Cardiac septum (tissue), 1 donor: ENCODE results near the gene EPHA8. TPM values are rescaled to one million over a fixed set of nuclear protein-coding genes. Genes with fewer than 3 reads are reported as not detected.
A peak's percentile ranks its signal among the peaks of the same experiment; 100 is the strongest.

Experiments used
- DNase-seq: peaks from one replicate; pipeline ENCODE4 v3.0.0-alpha.2; 2020; ENCODE audit warnings: low spot score
- intact Hi-C: fragments of 100-400 bp; cut with DNase I; formaldehyde crosslinking; loops from one replicate; pipeline ENCODE4 v1.14.0; 2022
- total RNA-seq: library from RNA; stranded (reverse); fragmentation: NEBNext Ultra II Directional; extraction: Animal tissue kit (Norgen Biotek cat#: 25700); gene quantifications from one replicate; pipeline ENCODE4 v1.2.1, GENCODE V29; 2021
- donor health status: DM: no; HTN: no; CAD: no.

Gene EPHA8
- total RNA-seq, 1 donor from 2014 or later, result not detected

DNA sequence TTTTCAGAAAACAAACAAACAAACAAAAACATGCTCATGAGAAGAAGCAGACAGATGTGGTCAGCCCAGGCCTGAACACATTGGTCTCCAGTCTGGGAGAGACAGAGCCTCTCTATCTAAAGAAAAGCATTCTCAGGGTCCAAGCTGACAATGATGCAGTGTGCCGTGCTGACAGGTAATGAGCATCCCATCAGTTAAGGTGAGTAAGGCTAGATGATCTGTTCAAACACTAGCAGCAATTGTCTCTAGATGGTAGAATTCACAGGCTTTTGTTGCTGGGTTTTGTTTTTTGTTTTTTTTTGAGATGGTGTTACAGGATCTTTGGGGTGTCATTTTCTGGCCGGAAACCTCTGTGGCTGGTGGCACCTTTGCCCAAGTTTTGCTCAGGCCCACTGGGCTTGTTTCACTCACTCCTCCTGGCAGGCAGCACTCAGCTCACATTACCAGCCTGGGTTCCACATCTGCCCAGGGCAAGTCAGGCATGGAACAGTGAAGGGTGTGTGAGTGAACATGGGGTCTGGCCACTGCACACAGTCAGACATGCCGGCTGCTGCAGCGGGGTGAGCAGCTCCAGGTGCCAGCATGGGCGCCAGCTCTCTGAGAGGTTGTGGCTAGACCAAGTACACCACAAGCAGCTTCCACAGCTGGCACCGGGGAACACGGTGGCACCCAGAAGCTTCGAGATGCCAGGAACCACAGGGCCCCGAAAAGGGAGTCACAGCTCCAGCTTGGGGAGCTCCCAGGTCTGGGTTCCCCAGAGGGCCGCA lies 70.6 kb downstream of the EPHA8 start:
- intact Hi-C loops, result no loop called here
- DNase-seq, result no peak

DNA sequence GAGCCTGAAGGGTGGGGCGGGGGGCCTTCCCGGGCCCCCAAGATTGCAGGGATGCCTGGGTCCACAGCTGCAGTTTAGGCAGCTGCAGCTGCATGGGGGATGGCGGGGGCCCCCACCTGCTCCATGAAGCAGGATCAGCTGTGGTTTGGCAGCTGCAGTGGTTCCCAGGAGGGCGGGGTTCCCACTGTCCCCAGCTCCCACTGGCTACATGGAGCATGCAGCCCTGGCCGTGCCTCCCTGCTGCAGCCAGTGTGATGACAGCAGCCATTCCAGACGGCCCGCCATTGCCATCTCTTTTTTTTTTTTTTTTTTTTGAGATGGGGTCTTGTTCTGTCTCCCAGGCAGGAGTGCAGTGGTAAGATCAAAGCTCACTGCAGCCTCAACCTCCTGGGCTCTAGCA lies 72.1 kb downstream of the EPHA8 start:
- DNase-seq, result no peak
- intact Hi-C loops, result no loop called here

DNA sequence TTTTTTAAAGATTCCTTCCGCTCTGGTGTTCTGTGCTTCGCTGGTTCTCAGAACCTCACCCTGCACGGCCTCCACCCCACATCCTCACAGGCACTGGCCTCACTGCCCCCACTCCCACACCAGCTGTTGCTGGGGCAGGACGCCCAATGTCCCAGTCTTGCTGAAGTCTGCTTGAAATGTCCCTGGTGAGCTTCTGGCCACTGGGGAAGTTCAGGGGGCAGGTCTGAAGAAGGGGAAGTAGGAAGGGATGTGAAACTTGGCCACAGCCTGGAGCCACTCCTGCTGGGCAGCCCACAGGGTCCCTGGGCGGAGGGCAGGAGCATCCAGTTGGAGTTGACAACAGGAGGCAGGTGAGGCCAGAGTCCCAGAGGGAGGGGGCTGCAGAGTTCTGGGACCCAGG lies 73.1 kb downstream of the EPHA8 start, which contains the start of gene C1QA:
Gene C1QA, plus strand, starts transcription at position 276 of the 400 bp plus-strand sequence. CDS start 989 bp downstream, outside the sequence.
- intact Hi-C loops, result no loop called here
- DNase-seq, result no peak

DNA sequence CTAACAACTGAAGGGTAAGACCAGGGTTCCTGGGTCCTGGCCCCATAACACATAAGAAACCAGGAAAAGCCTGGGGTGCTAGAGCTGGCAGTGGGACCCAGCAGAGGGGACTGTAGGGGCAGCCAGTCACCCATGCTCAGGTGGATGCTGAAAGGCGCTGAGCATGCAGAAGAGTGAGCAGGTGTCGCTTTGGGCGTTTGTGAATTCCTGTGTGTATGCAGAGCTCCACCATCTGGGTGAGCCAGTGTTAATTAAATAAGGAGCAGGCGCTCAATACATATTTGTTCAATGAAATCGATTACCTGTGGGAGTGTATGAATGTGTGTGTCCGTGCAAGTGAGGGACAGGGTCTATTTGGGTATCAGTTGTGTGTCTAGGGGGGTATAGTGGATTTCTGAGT lies 73.6 kb downstream of the EPHA8 start:
- no peak for DNase-seq
- intact Hi-C loops, result no loop called here

DNA sequence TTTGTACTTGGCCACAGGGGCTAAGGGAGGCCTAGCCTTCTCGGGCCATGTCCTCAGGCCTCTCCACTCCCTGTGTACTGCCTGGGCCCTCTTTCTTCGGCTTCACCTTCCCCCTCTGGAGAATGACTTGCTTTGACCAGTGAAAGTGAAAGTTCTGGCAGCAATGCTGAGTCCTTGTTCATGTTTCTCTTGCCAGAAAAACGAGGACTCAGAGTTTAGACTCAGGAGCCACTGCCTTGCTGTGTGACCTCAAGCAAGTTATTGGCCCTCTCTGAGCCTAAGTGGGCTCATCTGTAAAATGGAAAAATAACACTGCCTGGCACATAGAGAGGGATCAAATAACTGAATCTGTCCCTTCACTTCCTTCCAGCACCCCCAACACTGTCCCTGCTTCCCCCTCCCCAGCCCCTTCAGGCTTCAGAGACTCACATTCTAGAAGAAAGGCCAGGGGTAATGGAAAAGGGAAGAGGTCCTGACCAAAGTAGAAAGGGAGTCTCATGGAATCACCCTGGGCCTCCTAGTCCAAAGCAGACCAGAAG lies 74.7 kb downstream of the EPHA8 start:
- intact Hi-C loops, result no loop called here
- no peak for DNase-seq

DNA sequence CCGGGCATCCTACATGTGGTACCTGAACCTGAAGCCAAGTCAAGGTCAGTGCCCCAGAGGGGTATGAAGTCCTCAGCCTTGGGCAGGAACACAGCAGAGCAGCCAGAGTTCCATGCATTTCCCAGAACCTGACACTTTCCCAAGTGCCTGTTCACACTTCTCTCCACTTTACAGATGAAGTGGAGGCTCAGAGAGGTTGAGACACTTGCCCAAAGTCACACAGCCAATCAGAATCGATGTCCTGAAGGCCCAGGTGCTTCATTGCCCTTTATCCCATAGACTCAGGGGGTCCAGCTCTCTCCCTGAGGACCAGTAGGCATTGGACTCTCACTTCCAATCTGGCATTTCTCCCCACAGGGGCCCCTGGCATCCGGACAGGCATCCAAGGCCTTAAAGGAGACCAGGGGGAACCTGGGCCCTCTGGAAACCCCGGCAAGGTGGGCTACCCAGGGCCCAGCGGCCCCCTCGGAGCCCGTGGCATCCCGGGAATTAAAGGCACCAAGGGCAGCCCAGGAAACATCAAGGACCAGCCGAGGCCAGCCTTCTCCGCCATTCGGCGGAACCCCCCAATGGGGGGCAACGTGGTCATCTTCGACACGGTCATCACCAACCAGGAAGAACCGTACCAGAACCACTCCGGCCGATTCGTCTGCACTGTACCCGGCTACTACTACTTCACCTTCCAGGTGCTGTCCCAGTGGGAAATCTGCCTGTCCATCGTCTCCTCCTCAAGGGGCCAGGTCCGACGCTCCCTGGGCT lies 75.4 kb downstream of the EPHA8 start:
- intact Hi-C loops, result no loop called here
- DNase-seq, result no peak

DNA sequence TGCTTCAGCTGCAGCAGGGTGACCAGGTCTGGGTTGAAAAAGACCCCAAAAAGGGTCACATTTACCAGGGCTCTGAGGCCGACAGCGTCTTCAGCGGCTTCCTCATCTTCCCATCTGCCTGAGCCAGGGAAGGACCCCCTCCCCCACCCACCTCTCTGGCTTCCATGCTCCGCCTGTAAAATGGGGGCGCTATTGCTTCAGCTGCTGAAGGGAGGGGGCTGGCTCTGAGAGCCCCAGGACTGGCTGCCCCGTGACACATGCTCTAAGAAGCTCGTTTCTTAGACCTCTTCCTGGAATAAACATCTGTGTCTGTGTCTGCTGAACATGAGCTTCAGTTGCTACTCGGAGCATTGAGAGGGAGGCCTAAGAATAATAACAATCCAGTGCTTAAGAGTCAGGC lies 76.0 kb downstream of the EPHA8 start:
- intact Hi-C loops, result no loop called here
- no peak for DNase-seq

DNA sequence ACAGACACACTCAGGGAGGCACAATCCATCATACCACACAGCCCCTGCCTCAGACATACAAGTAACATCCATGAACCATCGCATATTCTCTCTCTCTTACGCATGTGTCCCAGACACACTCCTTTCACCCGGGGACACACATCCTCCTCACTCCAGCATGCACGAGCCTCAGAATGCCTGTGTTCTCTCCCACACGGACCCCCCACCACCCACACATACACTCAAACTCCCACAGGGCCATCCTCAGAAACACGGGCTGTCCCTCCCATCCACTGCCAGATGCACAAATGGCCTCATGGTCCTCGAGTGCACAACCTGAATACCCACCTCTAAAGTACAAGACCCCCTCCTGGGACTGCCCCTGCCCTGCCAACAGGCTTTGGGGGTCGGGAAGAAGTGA lies 78.0 kb downstream of the EPHA8 start:
- intact Hi-C loops, result loop anchor here (5.0 to 10.0 kb wide), 2 partner anchors 114 to 526 kb away; no protein-coding TSS in a partner anchor
- DNase-seq, result no peak

DNA sequence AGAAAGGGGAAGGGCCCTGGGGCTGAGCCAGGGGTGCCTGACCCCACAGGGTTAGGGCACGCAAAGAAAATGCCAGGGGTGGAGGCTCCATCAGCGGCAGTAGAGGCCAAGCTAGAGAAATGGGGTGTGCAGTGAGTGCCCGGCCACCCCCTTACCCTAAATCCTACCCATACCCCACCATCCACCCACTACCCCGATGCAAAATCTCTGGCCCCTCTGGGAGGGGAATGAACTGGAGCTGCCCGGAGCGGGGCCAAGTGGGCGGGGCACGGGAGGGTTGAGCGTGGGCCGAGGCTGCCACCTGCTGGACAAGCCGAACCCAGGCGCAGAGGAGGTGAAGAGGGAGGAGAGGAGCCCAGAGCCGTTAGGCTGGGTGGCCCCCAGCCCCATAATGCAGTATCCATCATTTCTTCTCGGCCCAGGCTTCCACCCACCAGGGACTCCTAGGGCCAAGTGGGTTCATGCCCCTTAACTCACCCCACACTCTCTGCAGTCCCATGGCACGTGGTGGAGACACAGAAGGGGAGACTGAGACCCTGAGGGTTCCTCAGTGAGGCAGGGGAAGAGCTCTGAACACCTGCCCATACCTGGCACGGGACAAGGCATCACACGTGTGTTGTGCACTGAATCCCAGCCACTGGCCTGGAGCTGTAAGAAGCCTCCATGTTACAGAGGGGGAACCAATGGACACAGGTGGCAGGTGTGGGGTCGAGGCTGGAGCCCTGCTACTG lies 78.8 kb downstream of the EPHA8 start:
- DNase-seq, result peak; percentile 87
- intact Hi-C loops, result loop anchor here (1.0 to 10.0 kb wide), 3 partner anchors 115 to 527 kb away; no protein-coding TSS in a partner anchor

DNA sequence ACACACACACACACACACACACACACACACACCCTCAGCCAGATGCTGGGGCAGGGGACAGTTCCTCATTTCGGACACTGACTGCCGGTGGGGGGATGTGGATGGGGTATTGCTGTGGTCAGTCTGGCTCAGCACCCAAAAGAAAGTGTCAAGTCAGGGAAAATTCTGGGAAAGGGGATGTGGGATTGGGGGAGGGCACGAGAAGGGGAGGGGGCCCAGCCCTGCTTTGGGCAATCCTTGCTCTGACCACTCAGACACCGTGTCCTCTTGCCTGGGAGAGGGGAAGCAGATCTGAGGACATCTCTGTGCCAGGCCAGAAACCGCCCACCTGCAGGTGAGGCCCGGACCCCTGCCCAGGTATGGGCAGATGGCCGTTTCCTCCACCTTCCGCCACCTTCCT lies 80.1 kb downstream of the EPHA8 start, which contains the start of gene C1QC:
Gene C1QC, plus strand, starts transcription at position 253 of the 400 bp plus-strand sequence. CDS start 391 bp downstream, outside the sequence.
- intact Hi-C loops, result loop anchor here (5.0 to 10.0 kb wide), 2 partner anchors 116 to 529 kb away; no protein-coding TSS in a partner anchor
- DNase-seq, result no peak

DNA sequence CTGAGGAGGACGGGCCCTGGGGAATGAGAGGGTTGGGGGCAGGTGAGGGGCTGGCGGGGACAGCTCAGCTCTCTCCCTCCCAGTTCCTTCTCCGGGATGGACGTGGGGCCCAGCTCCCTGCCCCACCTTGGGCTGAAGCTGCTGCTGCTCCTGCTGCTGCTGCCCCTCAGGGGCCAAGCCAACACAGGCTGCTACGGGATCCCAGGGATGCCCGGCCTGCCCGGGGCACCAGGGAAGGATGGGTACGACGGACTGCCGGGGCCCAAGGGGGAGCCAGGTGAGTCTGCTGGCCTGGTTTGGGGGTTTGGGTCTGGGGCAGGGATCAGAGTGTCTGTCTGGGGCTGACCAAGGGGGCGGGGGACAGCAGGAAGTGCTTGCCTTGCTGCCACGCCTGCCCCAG lies 80.6 kb downstream of the EPHA8 start:
- intact Hi-C loops, result loop anchor here (5.0 to 10.0 kb wide), 2 partner anchors 117 to 529 kb away; no protein-coding TSS in a partner anchor
- no peak for DNase-seq

DNA sequence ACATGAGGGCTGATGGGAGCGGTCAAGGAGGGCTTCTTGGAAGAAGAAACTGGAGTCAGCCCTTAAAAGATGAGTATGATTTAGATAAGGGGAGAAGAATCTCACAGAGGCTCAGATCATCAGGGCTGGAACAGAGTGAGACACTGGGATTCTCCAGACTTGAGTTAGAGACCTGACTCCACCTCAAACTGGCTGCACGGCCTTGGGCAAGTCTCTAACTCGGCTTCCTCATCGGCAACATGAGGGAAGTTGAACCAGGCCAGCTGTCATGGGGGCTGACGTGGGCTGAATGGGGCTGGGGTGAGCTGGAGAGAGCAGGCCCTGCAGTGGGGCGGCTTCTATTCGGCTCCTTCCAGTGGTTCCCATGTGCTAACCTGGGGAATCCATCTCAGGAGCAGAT lies 82.6 kb downstream of the EPHA8 start:
- intact Hi-C loops, result loop anchor here (10.0 kb wide), 1 partner anchor 531 kb away; no protein-coding TSS in a partner anchor

DNA sequence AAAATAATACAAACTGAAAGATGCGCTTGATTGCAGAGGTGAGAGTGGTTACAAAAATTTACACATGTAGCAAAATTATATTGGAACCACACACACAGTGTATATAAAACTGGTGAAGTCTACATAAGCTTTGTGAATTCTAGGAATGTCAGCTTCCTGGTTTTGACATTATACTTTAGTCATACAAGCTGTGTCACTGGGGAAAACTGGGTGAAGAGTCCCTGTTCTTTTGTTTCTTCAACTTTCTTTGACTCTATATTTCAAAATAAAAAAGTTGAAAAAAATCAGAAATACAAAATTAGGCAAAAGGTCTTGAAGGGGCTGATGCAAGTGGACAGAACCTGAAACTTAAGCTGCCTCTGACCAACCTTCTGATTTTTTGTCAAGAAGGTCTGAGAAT lies 83.1 kb downstream of the EPHA8 start:
- intact Hi-C loops, result loop anchor here (10.0 kb wide), 1 partner anchor 532 kb away; no protein-coding TSS in a partner anchor
- DNase-seq, result no peak

More for the DNA sequence above, 82.6 kb downstream of the EPHA8 start:
- no peak for DNase-seq

DNA sequence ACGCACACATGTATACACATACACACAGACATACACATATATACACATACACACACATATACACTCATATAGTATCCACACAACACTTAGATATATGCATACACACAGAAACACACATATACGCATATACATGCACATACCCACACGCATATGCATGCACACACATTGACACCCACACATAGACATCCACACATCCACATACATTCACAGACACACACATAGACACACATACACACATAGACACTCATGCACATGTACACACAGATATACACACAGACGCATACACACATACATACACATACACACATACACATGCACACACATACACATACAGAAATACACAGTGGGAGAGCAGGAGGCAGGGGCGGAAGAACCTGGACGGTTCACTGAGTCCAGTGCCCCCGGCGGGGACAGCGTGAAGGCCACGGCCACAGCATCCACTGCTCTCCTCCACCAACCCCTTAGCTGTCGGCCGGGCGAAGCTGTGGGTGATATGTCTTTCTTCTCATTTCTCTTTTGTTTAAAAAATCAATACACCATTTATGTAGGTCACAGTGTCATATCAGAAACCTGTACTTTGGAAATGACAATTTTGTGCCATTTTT lies 86.9 kb downstream of the EPHA8 start:
- DNase-seq, result no peak
- intact Hi-C loops, result no loop called here

DNA sequence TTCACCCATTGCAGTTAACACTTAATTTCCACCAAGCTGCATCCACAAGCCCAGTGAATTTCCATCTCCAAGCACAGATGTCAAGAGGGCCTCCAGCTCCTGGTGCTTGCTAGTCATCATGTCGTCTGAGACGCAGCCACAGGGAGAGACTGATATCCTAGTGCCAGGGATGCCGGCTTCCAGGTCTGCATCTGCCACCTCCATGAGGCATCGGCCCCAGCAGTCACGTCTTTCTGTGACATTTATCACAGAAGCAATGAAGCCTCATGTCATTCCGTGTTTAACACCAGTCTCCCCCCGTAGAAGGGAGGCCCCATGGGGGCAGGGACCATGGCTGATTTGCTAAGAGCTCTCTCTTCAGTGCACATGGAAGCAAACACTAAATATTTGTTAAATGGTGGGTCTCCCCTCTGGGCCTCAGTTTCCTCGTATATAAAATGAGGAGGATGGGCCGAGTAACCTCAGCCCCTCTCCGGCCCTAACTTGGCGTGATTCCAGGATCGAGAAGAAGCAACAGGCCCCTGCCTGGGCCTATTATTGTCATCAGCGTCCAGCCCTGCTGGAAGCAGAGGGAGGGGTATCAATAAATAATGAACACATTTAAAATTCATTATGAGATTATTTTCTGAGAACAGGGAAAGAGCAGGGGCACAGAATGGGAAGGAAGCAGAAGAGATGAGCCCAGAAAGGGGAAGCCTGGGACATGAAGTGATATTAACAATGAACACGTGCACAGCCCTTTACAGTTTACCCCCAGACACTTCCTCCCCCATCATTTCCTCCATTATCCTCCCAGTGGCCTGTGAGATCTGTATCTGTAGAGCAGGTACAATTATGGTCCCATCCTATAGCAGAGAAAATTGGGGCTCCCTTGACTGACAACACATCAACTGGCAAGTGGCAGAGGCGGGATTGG lies 88.9 kb downstream of the EPHA8 start:
- intact Hi-C loops, result no loop called here

DNA sequence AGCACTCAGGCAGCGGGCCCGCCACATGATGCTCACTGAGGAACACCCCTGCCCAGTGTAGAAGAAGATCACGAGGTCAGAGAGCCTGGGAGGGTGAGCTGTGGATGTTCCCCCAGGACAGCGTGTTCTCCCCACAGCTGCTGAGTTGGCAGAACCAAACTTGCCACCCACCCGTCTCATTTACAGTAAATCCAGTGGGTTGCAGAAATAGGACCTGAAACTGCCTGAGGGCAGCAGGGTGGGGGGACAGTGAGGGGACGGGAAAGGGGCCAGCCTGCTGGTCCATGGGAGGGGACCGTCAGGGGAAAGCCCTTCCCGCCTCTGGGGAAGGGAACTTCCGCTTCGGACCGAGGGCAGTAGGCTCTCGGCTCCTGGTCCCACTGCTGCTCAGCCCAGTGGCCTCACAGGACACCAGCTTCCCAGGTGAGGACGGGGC lies 89.6 kb downstream of the EPHA8 start, which contains the start of gene C1QB:
Gene C1QB, plus strand, starts transcription at position 356 of the 436 bp plus-strand sequence. CDS start 6,227 bp downstream, outside the sequence.
- intact Hi-C loops, result no loop called here
- DNase-seq, result no peak

More for the DNA sequence above, 88.9 kb downstream of the EPHA8 start:
- no peak for DNase-seq
